H1 (cell line): Measurements from ENCODE around the gene SPSB1. TPM values are rescaled to one million over a fixed set of nuclear protein-coding genes. Genes with fewer than 3 reads are reported as not detected.
A peak's percentile ranks its signal among the peaks of the same experiment; 100 is the strongest.

Experiments
- CTCF ChIA-PET: fragments of 300-600 bp; sonication (Branson Sonifier 250); formaldehyde crosslinking; loops from one replicate; lab custom pipeline; 2021; ENCODE audit not compliant: partially characterized antibody; lab: Charles Lee
- POLR2A ChIA-PET: fragments of 300-600 bp; sonication (Branson Sonifier 250); formaldehyde crosslinking; loops from one replicate; lab custom pipeline; 2021; ENCODE audit warnings: inconsistent platforms; ENCODE audit not compliant: partially characterized antibody; lab: Charles Lee
- DNase-seq, 2 experiments: peaks; one replicate each; pipeline versions ENCODE4 v3.0.0 to v3.0.0-alpha.2; 2010 to 2022; ENCODE audit warnings: low spot score in 2 of 2, low read depth in 1 of 2, mixed read lengths in 1 of 2
- FAIRE-seq: peaks from 2 replicates; lab custom pipeline; 2011; peaks lifted over from hg19 to GRCh38; lab: Jason Lieb, UNC
- H2AFZ ChIP-seq: 2 replicates; pipeline ENCODE4 v1.8.1; 2012; ENCODE audit warnings: low read length, inconsistent platforms
- H2AK5ac ChIP-seq: 2 replicates; pipeline ENCODE4 v1.6.1; 2013; ENCODE audit warnings: low read depth, low read length
- H2BK120ac ChIP-seq: replicated peaks from 2 replicates; pipeline ENCODE3; 2013; ENCODE audit warnings: low read depth, low read length, inconsistent platforms
- H2BK12ac ChIP-seq: 2 replicates; pipeline ENCODE4 v1.6.1; 2013; ENCODE audit warnings: low read depth, low read length
- H2BK15ac ChIP-seq: 2 replicates; pipeline ENCODE4 v1.6.1; 2013; ENCODE audit warnings: low read length
- H2BK20ac ChIP-seq: 2 replicates; pipeline ENCODE4 v1.6.1; 2013; ENCODE audit warnings: low read length
- H2BK5ac ChIP-seq: 2 replicates; pipeline ENCODE4 v1.6.1; 2013; ENCODE audit warnings: low read depth, low read length
- H3K14ac ChIP-seq: 2 replicates; pipeline ENCODE4 v1.6.1; 2013; ENCODE audit warnings: inconsistent platforms; ENCODE audit not compliant: insufficient read length
- H3K18ac ChIP-seq: 2 replicates; pipeline ENCODE4 v1.6.1; 2013; ENCODE audit warnings: low read length; ENCODE audit errors: extremely low read depth
- H3K23ac ChIP-seq: 2 replicates; pipeline ENCODE4 v1.6.1; 2013; ENCODE audit warnings: inconsistent platforms; ENCODE audit not compliant: insufficient read length
- H3K23me2 ChIP-seq: 2 replicates; pipeline ENCODE4 v1.6.1; 2013; ENCODE audit warnings: low read depth, low read length
- H3K27ac ChIP-seq: 2 replicates; pipeline ENCODE4 v1.6.1; 2011; ENCODE audit warnings: low read depth, low read length, inconsistent platforms
- H3K27me3 ChIP-seq, 4 experiments: replicated peaks in 1 of 4; 1 replicate in 1 of 4; 2 replicates in 3 of 4; pipeline versions ENCODE4 v1.6.1 to v1.8.1; 2011 to 2013; ENCODE audit warnings: low read length in 3 of 4, mild to moderate bottlenecking in 3 of 4, inconsistent platforms in 2 of 4, mixed read lengths in 2 of 4, moderate library complexity in 1 of 4; ENCODE audit not compliant: control insufficient read depth in 3 of 4, insufficient read depth in 3 of 4; ENCODE audit errors: extremely low read depth in 1 of 4
- H3K36me3 ChIP-seq, 4 experiments: 2 replicates each; pipeline versions ENCODE4 v1.6.1 to v1.8.1; 2011 to 2013; ENCODE audit warnings: mild to moderate bottlenecking in 4 of 4, low read length in 3 of 4, moderate library complexity in 2 of 4, control low read depth in 1 of 4, inconsistent platforms in 1 of 4; ENCODE audit not compliant: insufficient read depth in 4 of 4, control insufficient read depth in 2 of 4
- H3K4ac ChIP-seq: replicated peaks from 2 replicates; pipeline ENCODE3; 2013; ENCODE audit warnings: low read length, low read depth, mixed read lengths, inconsistent platforms; ENCODE audit not compliant: insufficient read length
- H3K4me1 ChIP-seq, 4 experiments: replicated peaks in 1 of 4; 1 replicate in 1 of 4; 2 replicates in 3 of 4; pipeline versions ENCODE4 v1.6.1 to v1.8.1; 2011 to 2013; ENCODE audit warnings: low read length in 3 of 4, inconsistent platforms in 2 of 4, mixed read lengths in 1 of 4; ENCODE audit not compliant: insufficient read depth in 4 of 4, control insufficient read depth in 3 of 4
- H3K4me2 ChIP-seq, 2 experiments: 2 replicates each; pipeline versions ENCODE4 v1.6.1 to v1.8.1; 2011 to 2013; ENCODE audit warnings: low read depth in 2 of 2, low read length in 2 of 2, control low read depth in 1 of 2, inconsistent platforms in 1 of 2, mild to moderate bottlenecking in 1 of 2; ENCODE audit not compliant: insufficient read depth in 1 of 2
- H3K4me3 ChIP-seq, 4 experiments: fragments of 200-600, 300-600 bp in 1 of 4; sonication (generic), shearing (Covaris generic), sonication (Bioruptor Twin) in 1 of 4; 2 replicates each; pipeline versions ENCODE4 v1.5.1 to v1.8.1; 2011 to 2016; ENCODE audit warnings: low read length in 4 of 4, low read depth in 3 of 4, control low read depth in 2 of 4, inconsistent platforms in 2 of 4, mild to moderate bottlenecking in 2 of 4, mixed read lengths in 1 of 4, moderate library complexity in 1 of 4; ENCODE audit not compliant: insufficient read depth in 2 of 4; ENCODE audit errors: extremely low read depth in 1 of 4
- H3K56ac ChIP-seq: replicated peaks from 2 replicates; pipeline ENCODE3; 2013; ENCODE audit warnings: low read depth, mild to moderate bottlenecking, mixed read lengths, low read length, inconsistent platforms; ENCODE audit not compliant: insufficient read length
- H3K79me1 ChIP-seq: 2 replicates; pipeline ENCODE4 v1.6.1; 2013; ENCODE audit warnings: low read depth, low read length, control low read depth
- H3K79me2 ChIP-seq, 2 experiments: 2 replicates each; pipeline versions ENCODE4 v1.6.1 to v1.8.1; 2012 to 2013; ENCODE audit warnings: low read length in 2 of 2, mild to moderate bottlenecking in 2 of 2, inconsistent platforms in 1 of 2; ENCODE audit not compliant: insufficient read depth in 2 of 2, control insufficient read depth in 1 of 2
- H3K9ac ChIP-seq, 4 experiments: replicated peaks in 1 of 4; 1 replicate in 1 of 4; 2 replicates in 3 of 4; pipeline versions ENCODE4 v1.6.1 to v1.8.1; 2011 to 2013; ENCODE audit warnings: low read depth in 3 of 4, low read length in 3 of 4, control low read depth in 2 of 4, mild to moderate bottlenecking in 2 of 4, moderate library complexity in 2 of 4, inconsistent platforms in 1 of 4; ENCODE audit errors: extremely low read depth in 1 of 4
- H3K9me3 ChIP-seq, 2 experiments: 2 replicates each; pipeline versions ENCODE4 v1.6.1 to v1.8.1; 2012 to 2013; ENCODE audit warnings: mild to moderate bottlenecking in 2 of 2, moderate library complexity in 2 of 2, control low read depth in 1 of 2, inconsistent platforms in 1 of 2, low read depth in 1 of 2, low read length in 1 of 2, mixed read lengths in 1 of 2; ENCODE audit not compliant: insufficient read depth in 2 of 2
- H4K20me1 ChIP-seq, 2 experiments: replicated peaks in 1 of 2; 2 replicates each; pipeline versions ENCODE3 to v1.8.1; 2011 to 2013; ENCODE audit warnings: inconsistent platforms in 2 of 2, low read length in 2 of 2, mild to moderate bottlenecking in 1 of 2; ENCODE audit not compliant: insufficient read depth in 2 of 2, control insufficient read depth in 1 of 2
- H4K5ac ChIP-seq: 2 replicates; pipeline ENCODE4 v1.6.1; 2013; ENCODE audit warnings: low read length, low read depth, mixed read lengths, inconsistent platforms; ENCODE audit not compliant: insufficient read length
- H4K8ac ChIP-seq: 2 replicates; pipeline ENCODE4 v1.8.0; 2013; ENCODE audit warnings: mild to moderate bottlenecking, moderate library complexity, low read length, inconsistent platforms; ENCODE audit not compliant: insufficient read depth; ENCODE audit errors: extremely low read depth
- H4K91ac ChIP-seq: replicated peaks from 2 replicates; pipeline ENCODE3; 2013; ENCODE audit warnings: low read length, mixed read lengths, inconsistent platforms; ENCODE audit not compliant: insufficient read length
- BACH1 ChIP-seq: IDR thresholded peaks from 2 replicates; pipeline ENCODE4 v1.6.1; 2012; ENCODE audit warnings: low read length, improper control_type of control experiment
- CBX8 ChIP-seq: fragments of 300-800, 300-1000 bp; sonication (generic); IDR thresholded peaks from 2 replicates; pipeline ENCODE4 v1.7.1; 2016; ENCODE audit warnings: low read depth, low read length, borderline replicate concordance
- CEBPB ChIP-seq: IDR thresholded peaks from 2 replicates; pipeline ENCODE4 v1.6.1; 2012; ENCODE audit warnings: low read depth, low read length
- GABPA ChIP-seq: IDR thresholded peaks from 2 replicates; pipeline ENCODE4 v1.6.1; 2011; ENCODE audit warnings: mild to moderate bottlenecking, low read length, moderate library complexity, borderline replicate concordance; ENCODE audit not compliant: insufficient read depth
- KDM1A ChIP-seq: fragments of 200-600, 300-600 bp; sonication (generic); IDR thresholded peaks from 2 replicates; pipeline ENCODE4 v1.7.1; 2016; ENCODE audit warnings: mild to moderate bottlenecking, low read length, borderline replicate concordance
- POLR2AphosphoS5 ChIP-seq: IDR thresholded peaks from 2 replicates; pipeline ENCODE4 v1.6.1; 2011; ENCODE audit warnings: low read depth, low read length
- RFX5 ChIP-seq: IDR thresholded peaks from 2 replicates; pipeline ENCODE4 v1.6.1; 2011; ENCODE audit warnings: low read depth, low read length, improper control_type of control experiment, borderline replicate concordance
- SAP30 ChIP-seq: fragments of 300-600 bp; sonication (generic); IDR thresholded peaks from 2 replicates; pipeline ENCODE4 v1.7.1; 2012; ENCODE audit warnings: low read length, moderate library complexity, mild to moderate bottlenecking, inconsistent platforms; ENCODE audit not compliant: insufficient read depth, insufficient replicate concordance
- SRF ChIP-seq: IDR thresholded peaks from 2 replicates; pipeline ENCODE4 v1.6.1; 2011; ENCODE audit warnings: mild to moderate bottlenecking, low read depth, low read length, moderate library complexity
- SUZ12 ChIP-seq: fragments of 200-600 bp; sonication (generic); IDR thresholded peaks from 2 replicates; pipeline ENCODE4 v1.6.1; 2012; ENCODE audit warnings: mild to moderate bottlenecking, inconsistent platforms, low read length, moderate library complexity, mixed read lengths
- TBP ChIP-seq: IDR thresholded peaks from 2 replicates; pipeline ENCODE4 v1.6.1; 2011; ENCODE audit warnings: low read depth, low read length, improper control_type of control experiment
- WGBS, 2 experiments: shearing (Covaris generic) in 1 of 2; methylation state at CpG; one replicate each; pipeline versions ENCODE4 v1.1.6 to v1.1.7; 2013 to 2015; ENCODE audit warnings: low lambda C conversion rate in 2 of 2, mixed read lengths in 2 of 2, inconsistent platforms in 1 of 2, low coverage in 1 of 2, missing lambda C conversion rate in 1 of 2; ENCODE audit not compliant: insufficient replicate concordance in 2 of 2, insufficient coverage in 1 of 2, insufficient read length in 1 of 2; ENCODE audit errors: extremely low coverage in 1 of 2, missing lambda C conversion rate in 1 of 2; 5-methylcytosine and 5-hydroxymethylcytosine counted together
- polyA plus RNA-seq, 7 experiments: library from polyadenylated mRNA; depleted of rRNA in 3 of 7; stranded (reverse) in 5 of 7; unstranded in 2 of 7; fragments of >200 nt in 5 of 7; fragments of 200-250 nt in 2 of 7; gene quantifications; 1 replicate in 5 of 7; 2 replicates in 1 of 7; 4 replicates in 1 of 7; pipeline versions ENCODE4 v1.2.1 to v1.2.3, GENCODE V29; 2011 to 2013; ENCODE audit warnings: missing spikeins in 2 of 7, mixed read lengths in 2 of 7
- total RNA-seq: library from RNA; stranded (reverse); fragmentation: NEBNext Ultra II Directional; extraction: Animal tissue kit (Norgen Biotek cat#: 25700); gene quantifications from 2 replicates; pipeline ENCODE4 v1.2.1, GENCODE V29; 2021

Gene SPSB1
- total and polyA plus RNA-seq, 2 of the 8 experiments (the other 6 are each of a cell fraction or from before 2014, with no cell fraction given) = 5.3 to 6.4 TPM

GRCh38 chr1:9263276-9263855 lies 29.3 kb upstream of the SPSB1 start:
- Histone ChIP-seq H3K14ac (no peak overlapping the region), H3K23me2 (peaks cover 7% of the 10 kb centered on the region)

More at GRCh38 chr1:9263276-9263855, 29.3 kb upstream of the SPSB1 start:
- H3K9ac ChIP-seq = no peak overlapping the region
- DNase-seq = no peak
- H3K18ac ChIP-seq = no peak overlapping the region
- H3K4me1 ChIP-seq = no peaks in the 10 kb centered on the region; a peak in 3 of 7 replicates
- CTCF ChIA-PET = interaction anchor here (0.8 to 13.7 kb wide), 5 partner anchors 16 to 227 kb away, joined by 3 to 118 read pairs (median 4); no protein-coding TSS in a partner anchor
- peaks cover 3% of the 10 kb centered on the region for H3K79me1 ChIP-seq
- no peak overlapping the region for H3K4me2 ChIP-seq
- no peak overlapping the region; the same call in 1 of the 2 replicates for H2BK5ac ChIP-seq
- peaks cover 3 to 20% of the 10 kb centered on the region in 2 experiments for H3K9me3 ChIP-seq
- H2BK12ac ChIP-seq = no peak overlapping the region
- H3K36me3 ChIP-seq = peaks cover 0 to 2% (median 0%) of the 10 kb centered on the region in 4 experiments; a peak in 1 of 8 replicates
- H3K4ac ChIP-seq = no peak overlapping the region
- no peak overlapping the region for H2AFZ ChIP-seq
- no peak overlapping the region for H2BK20ac ChIP-seq
- H2BK120ac ChIP-seq = no peak overlapping the region
- H3K27me3 ChIP-seq = no peaks in the 10 kb centered on the region
- H4K8ac ChIP-seq = peak overlapping the region; percentile 29; the same call in 1 of the 2 replicates
- no peak for FAIRE-seq
- no peak overlapping the region for H3K27ac ChIP-seq
- no peak overlapping the region for H2BK15ac ChIP-seq
- H3K56ac ChIP-seq = no peak overlapping the region
- no peak overlapping the region for H3K23ac ChIP-seq
- no peak overlapping the region for H4K5ac ChIP-seq
- H2AK5ac ChIP-seq = no peak overlapping the region
- H3K79me2 ChIP-seq = peaks cover 3 to 6% of the 10 kb centered on the region in 2 experiments; a peak in 2 of 4 replicates
- POLR2A ChIA-PET = interaction anchor here (0.8 to 1.1 kb wide), 2 partner anchors 13 to 62 kb away, joined by 3 read pairs; no protein-coding TSS in a partner anchor
- 88% methylated on average over 25 of the region's 26 CpGs; no CpG with 5 or more reads in 1 of the 2 experiments for WGBS, 2 experiments
- no peak overlapping the region for H4K91ac ChIP-seq
- no peak overlapping the region for H3K4me3 ChIP-seq
- TF ChIP-seq SUZ12 (no peak), SAP30 (no peak), CEBPB (no peak), BACH1 (no peak), POLR2AphosphoS5 (no peak), KDM1A (no peak), TBP (no peak), RFX5 (no peak), GABPA (no peak), SRF (no peak), CBX8 (no peak)
- peaks cover 0 to 4% of the 10 kb centered on the region in 2 experiments for H4K20me1 ChIP-seq
